ENCODE data around the gene RHOBTB3. TPM values are rescaled to one million over a fixed set of nuclear protein-coding genes. Genes with fewer than 3 reads are reported as not detected.

The RHOBTB3 gene
- total and polyA plus RNA-seq, 2 donors (not counting 3 experiments of a cell fraction or from before 2014, with no cell fraction given): 44.1 to 52.1 TPM

- Histone ChIP-seq H3K27me3 (ENCODE audit: control insufficient read depth in 2 of 2, insufficient read depth in 2 of 2, low read length in 2 of 2) (no peaks in the 10 kb centered on the region), H3K4me3 (replicated peaks in 1 of 3; ENCODE audit: insufficient read depth in 1 of 3, low read depth in 1 of 3, low read length in 3 of 3) (no peak overlapping the region), H4K20me1 (replicated peaks; ENCODE audit: control insufficient read depth, extremely low read depth, insufficient read depth, low read length) (no peaks in the 10 kb centered on the region), H3K4me1 (ENCODE audit: control insufficient read depth, extremely low read depth, insufficient read depth, low read length) (peaks cover 36% of the 10 kb centered on the region), H3K9ac (replicated peaks; ENCODE audit: extremely low read depth, insufficient read depth, low read length) (no peak overlapping the region), H3K9me1 (replicated peaks; ENCODE audit: control insufficient read depth, extremely low read depth, insufficient read depth, low read length) (no peaks in the 10 kb centered on the region), H2AFZ (ENCODE audit: low read depth, low read length) (no peak overlapping the region), H3K27ac (ENCODE audit: insufficient read depth, low read depth, low read length) (no peak overlapping the region), H3K4me2 (ENCODE audit: insufficient read depth, low read length) (no peak overlapping the region), H3K79me2 (ENCODE audit: control insufficient read depth, insufficient read depth, low read length) (no peaks in the 10 kb centered on the region), H3K36me3 (ENCODE audit: control insufficient read depth in 2 of 2, extremely low read depth in 1 of 2, insufficient read depth in 2 of 2, low read length in 2 of 2) (no peaks in the 10 kb centered on the region), H3K9me3 (replicated peaks; ENCODE audit: control insufficient read depth, insufficient read depth, low read length) (no peaks in the 10 kb centered on the region)
- no TSS peak for BruUV-seq (replicated peaks)
- TF ChIP-seq POLR2A (IDR thresholded peaks at IDR 0.05; ENCODE audit: low read depth, low read length) (no peak), MAX (IDR thresholded peaks at IDR 0.05; ENCODE audit: insufficient read depth, insufficient read length) (no peak), GATA2 (IDR thresholded peaks at IDR 0.05; ENCODE audit: insufficient read depth, insufficient read length, low read depth, low read length) (no peak), MYC (IDR thresholded peaks at IDR 0.05; ENCODE audit: low read depth, low read length) (no peak), FOS (IDR thresholded peaks at IDR 0.05; ENCODE audit: borderline replicate concordance, insufficient read depth, low read length) (no peak), JUN (IDR thresholded peaks at IDR 0.05; ENCODE audit: borderline replicate concordance, insufficient read depth, insufficient read length, low read depth) (no peak), EZH2 (IDR thresholded peaks at IDR 0.05; ENCODE audit: borderline replicate concordance, low read depth, low read length, severe bottlenecking) (no peak), CTCF (IDR thresholded peaks at IDR 0.05; ENCODE audit: extremely low read depth in 1 of 2, insufficient read depth in 1 of 2, low read depth in 1 of 2, low read length in 2 of 2) (no peak), POLR2AphosphoS5 (IDR thresholded peaks at IDR 0.05; ENCODE audit: insufficient read depth, low read depth, low read length) (no peak)
- POLR2A ChIA-PET: no interaction called here
- FAIRE-seq (no peak), DNase-seq (ENCODE audit: low read depth, low spot score) (peak; percentile 29)
- intact Hi-C loops (cut with micrococcal nuclease) (no loop called here), dilution Hi-C loops (cut with MboI; ENCODE audit: extremely low pct_ligation_motif_present, low sequenced_read_pairs) (no loop called here)
- CTCF ChIA-PET: interaction anchor here (1.1 to 1.2 kb wide), 2 partner anchors 56 to 61 kb away, joined by 5 read pairs; no protein-coding TSS in a partner anchor
Observed at GRCh38 chr5:95725071-95725820, 5.9 kb upstream of the RHOBTB3 start.

Measured in endothelial cell of umbilical vein (primary cell).